Cerebellar nuclear complex (tissue), 1 donor: ENCODE results near the gene KRTAP10-4.
"Not testable (repeated sequence)": the region's sequence is repeated elsewhere in the genome, so short reads cannot be mapped to it uniquely, and the experiment has no call there.

ENCODE experiments used
- DNase-seq, 2 experiments: peaks; one replicate each; lab custom pipeline; 2025; lab: John Stamatoyannopoulos, UW

KRTAP10-4 gene

DNA sequence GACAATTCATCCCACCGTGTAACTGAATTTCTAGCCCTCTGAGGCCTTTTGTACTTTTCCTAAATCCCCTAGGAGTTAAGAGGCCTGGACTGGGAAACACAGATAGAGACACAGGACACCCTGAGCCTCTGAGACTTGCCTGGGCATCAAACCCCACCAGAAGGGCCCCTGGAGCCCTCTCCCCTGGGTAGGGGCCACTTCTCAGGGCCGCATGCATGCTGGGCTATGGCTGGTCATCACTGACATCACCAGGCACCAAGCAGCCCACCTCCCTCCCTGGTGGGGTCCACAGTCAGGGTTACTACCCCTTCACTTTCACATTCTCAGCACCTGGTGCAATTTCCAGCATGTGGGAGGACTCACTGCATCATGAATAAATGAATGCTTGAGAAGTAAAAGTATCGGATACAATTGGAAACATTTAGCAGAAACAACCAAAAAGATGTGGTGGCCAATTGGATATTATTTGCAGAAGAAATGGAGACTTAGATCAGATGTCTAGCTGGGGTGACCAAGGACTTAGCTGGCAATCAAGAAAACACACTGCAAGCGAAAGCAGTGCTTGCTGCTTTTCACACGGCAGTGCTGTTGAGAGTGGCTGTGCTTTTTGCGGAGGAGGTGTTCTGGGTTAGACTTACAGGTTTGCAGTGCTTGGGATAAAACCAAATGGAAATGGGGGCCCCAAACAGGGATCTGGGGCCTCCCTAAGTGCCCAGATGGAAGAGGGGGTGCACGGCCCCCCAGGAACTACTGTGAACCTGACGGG, 25.9 kb downstream of the KRTAP10-4 start:
- no peak for DNase-seq

DNA sequence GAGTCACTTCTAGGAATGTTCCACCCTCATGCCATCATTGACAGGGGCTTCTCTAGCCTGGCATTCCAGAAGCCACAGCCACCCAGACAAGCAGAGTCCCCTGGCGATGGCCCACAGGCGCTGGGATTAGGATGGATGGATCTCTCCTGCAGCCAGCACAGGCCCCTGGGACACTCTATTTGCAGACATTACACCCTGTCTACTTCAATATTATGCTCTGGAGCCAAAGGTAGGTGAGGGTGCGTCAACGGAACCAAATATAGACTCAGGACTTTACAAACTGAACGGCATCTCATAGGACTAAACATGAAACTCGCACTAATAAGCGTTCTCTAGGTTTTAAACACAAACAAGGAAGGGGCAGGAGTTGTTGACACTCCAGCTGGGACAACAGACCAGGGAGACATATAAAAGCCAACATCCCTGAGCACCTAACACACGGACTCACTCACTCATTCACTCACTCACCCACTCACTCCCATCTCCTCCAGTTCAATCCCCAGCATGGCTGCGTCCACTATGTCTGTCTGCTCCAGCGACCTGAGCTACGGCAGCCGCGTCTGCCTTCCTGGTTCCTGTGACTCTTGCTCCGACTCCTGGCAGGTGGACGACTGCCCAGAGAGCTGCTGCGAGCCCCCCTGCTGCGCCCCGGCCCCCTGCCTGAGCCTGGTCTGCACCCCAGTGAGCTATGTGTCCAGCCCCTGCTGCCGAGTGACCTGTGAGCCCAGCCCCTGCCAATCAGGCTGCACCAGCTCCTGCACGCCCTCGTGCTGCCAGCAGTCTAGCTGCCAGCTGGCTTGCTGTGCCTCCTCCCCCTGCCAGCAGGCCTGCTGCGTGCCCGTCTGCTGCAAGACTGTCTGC, 26.8 kb downstream of the KRTAP10-4 start, which contains the start of gene KRTAP10-7:
Gene KRTAP10-7 (plus strand): TSS at position 480 of the 861 bp plus-strand sequence. CDS start 25 bp downstream, at position 505.
- not testable (repeated sequence) for DNase-seq

DNA sequence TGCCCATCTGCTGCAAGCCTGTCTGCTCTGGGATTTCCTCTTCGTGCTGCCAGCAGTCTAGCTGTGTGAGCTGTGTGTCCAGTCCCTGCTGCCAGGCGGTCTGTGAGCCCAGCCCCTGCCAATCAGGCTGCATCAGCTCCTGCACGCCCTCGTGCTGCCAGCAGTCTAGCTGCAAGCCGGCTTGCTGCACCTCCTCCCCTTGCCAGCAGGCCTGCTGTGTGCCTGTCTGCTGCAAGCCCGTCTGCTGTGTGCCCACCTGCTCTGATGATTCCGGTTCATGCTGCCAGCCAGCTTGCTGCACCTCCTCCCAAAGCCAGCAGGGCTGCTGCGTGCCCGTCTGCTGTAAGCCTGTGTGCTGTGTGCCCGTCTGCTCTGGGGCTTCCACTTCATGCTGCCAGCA, 27.6 kb downstream of the KRTAP10-4 start:
- DNase-seq = not testable (repeated sequence)

DNA sequence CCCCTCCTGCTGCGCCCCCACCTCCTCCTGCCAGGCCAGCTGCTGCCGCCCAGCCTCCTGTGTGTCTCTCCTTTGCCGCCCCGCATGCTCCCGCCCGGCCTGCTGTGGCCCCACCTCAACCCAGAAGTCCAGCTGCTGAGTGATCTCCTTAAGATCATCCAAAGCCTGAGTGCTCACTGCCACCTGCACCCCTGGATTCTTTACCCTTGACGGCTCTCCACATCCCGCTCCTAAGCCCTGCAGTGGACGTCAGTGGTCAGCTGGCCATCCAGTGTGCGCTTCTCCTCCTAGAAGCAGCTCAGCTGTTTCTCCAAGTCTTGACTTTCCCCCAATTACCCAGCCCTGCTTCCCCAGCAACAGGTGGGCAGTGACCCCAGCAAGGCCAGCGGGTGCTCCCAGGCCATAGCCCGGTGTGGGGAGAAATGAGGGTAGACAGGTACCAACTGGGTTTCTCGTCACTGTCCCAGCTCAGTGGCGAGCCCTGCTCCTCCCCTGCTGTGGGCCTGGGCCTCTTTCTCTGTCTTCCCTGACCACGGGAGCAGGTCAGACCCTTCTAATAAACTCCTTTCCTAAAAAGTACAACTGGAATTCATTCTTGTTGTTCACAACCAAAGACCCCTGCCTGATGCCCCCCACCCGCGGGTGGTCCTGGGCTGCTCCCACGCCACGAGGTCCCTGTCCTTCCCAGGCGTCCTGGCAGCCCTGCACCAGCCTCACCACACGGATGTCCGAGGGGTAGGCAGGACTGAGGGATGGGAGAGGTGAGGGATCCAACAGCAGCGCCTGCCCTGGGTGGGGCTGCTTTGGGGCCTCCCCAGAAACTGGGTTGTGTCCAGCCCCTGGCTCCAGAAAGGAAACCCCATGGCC, 28.3 kb downstream of the KRTAP10-4 start:
- no peak for DNase-seq

DNA sequence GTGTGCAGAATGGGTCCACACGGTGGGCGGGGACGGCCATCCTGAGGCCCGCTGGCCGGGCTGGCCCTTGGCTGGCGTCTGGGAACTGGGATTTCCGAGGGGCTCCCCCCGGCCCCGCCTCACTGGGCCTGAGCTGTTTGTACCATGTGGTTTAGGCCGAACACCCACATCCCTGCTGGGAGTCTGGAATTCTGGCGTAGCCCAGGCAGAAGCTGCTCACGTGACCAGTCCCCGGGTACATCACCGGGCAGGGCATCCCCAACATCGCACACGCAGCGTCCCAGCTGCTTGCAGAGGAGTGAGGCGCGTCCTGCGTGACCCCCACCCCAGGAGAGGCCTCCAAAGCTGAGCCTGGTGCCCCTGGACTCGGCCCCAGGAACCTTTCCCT, 28.9 kb downstream of the KRTAP10-4 start:
- DNase-seq = no peak

DNA sequence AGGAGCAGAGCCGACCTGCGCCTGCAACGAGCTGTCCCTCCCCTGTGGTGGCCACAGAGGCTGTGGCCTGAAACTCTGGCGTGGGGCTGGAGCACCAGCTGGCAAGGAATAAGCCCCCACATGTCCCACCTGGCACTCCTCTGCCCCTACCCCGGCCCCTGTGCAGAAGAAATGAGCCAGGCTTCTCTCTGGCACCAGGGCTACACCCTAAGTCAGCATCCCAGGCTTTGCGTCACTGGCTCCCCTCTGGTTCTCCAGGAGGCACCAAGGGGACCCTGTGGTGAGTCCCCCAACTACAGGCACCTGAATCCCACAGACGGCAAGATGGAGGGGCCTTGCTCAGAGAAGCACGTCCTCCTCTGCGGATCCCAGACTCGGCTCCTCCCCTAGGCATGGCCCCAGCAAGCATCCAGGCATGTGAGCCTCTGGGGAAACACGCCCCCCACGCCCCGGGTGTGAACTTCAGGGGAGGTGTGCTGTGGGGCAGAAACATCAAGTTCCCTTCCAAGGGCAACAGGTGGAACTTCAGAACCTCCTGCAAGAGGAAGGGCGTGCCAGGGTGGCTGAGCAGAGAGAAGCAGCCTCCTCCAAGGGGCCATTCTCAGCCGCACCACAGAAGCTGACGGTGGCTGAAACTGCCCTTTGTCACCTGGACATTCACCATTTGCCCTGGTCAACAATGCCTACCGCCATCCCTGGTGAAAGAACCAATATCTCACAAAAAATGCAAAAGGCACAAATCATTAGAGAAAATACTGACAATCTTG, 29.8 kb downstream of the KRTAP10-4 start:
- DNase-seq = no peak

DNA sequence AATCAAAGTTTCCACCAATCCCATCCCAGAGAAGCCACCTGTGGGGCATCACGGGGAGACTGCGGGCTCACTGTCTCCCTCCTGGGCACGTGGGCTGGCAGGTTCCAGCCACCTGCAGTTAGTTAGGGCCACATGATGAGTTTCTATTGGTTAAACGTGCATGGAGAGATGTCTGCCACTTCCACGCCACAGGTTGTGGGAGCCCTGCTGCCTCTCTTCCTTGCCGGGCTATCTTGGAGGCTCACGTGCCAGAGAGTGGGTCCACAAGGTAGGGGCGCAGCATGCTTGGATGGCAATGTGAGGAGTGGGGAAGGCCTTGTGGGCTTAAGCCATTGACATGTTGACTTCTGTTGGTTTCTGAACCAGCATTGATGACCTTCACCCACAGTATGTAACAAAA, 30.4 kb downstream of the KRTAP10-4 start:
- DNase-seq = no peak

DNA sequence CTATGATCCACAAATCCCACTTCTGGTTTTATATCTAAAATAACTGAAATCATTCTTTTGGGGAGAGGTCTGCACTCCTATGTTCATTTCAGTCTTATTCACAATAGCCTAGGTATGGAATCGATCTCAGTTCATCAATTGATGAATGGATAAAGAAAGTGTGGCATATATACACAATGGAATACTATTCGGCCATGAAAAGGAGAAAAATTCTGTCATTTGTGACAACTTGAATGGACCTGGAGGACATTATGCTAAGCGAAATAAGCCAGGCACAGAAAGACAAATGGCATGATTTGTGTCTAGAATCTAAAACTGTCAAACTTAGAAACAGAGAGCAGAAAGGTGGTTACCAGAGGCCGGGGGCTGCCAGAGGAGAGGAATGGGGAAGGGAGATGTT, 33.0 kb downstream of the KRTAP10-4 start:
- DNase-seq = no peak

DNA sequence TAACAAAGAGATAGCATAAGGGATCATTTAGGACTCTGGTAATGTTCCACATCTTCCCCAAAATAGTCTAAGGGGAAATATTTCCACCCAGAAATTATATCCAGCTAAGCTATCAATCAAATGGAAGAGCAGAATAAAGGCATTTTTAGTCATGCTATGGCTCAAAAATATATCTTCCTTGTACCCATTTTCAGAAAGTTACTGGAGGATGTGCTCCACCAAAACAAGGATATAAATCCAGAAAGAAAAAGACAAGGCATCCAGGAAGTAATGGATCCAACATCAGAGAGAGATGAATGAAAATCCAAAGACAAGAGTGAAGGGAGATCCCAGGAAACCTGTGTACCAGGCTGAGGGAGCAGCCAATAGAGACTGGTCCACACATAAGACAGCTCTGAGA, 35.7 kb downstream of the KRTAP10-4 start:
- no peak for DNase-seq

DNA sequence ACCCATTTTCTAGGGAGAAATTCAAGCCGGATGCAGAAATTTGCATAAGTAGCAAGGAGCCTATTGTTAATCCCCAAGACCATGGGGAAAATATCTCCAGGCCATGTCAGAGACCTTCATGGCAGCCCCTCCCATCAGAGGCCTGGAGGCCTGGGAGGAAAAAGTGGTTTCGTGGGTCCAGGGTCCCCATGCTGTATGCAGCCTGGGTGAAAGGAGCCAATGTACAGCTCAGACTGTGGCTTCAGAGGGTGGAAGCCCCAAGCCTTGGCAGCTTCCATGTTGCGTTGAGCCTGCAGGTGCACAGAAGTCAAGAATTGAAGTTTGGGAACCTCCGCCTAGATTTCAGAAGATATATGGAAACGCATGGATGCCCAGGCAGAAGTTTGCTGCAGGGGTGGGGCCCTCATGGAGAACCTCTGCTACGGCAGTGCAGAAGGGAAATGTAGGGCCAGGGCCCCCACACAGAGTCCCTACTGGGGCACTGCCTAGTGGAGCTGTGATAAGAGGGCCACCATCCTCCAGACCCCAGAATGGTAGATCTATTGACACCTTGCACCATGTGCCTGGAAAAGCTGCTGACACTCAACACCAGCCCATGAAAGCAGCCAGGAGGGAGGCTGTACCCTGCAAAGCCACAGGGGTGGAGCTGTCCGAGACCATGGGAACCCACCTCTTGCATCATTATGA, 36.8 kb downstream of the KRTAP10-4 start:
- not testable (repeated sequence) for DNase-seq

DNA sequence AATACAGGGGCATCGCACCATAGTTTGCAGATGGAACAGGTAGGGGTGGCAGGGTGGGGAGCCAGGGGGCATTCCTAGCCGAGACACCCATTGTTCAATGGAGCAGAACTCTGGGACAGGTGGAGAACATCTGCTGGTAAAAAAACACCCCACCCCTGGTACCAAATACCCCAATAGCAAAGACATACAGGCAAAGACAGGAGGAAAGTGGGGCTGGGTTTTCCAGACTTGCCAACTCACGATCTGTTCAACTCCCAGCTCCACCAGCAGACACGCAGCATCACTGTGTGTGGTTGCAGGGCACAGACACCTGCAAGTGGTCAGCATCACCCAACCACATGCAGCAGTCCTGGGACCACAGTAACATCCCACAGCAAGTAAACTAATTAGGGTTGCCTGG, 38.0 kb downstream of the KRTAP10-4 start:
- DNase-seq = no peak

DNA sequence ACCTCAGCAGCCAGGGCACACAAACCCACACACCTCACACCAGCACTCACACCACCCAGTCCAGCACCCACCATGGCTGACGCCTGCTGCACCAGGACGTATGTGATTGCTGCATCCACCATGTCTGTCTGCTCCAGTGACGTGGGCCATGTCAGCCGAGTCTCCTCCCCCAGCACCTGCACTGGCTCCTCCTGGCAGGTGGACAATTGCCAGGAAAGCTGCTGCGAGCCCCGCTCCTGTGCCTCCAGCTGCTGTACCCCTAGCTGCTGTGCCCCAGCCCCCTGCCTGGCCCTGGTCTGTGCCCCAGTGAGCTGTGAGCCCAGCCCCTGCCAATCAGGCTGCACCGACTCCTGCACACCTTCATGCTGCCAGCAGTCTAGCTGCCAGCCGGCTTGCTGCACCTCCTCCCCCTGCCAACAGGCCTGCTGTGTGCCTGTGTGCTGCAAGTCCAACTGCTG, 38.5 kb downstream of the KRTAP10-4 start, which contains the start of gene KRTAP10-8:
Gene KRTAP10-8 (plus strand): TSS at position 51 of the 458 bp plus-strand sequence. CDS start 22 bp downstream, at position 73.
- no peak for DNase-seq

DNA sequence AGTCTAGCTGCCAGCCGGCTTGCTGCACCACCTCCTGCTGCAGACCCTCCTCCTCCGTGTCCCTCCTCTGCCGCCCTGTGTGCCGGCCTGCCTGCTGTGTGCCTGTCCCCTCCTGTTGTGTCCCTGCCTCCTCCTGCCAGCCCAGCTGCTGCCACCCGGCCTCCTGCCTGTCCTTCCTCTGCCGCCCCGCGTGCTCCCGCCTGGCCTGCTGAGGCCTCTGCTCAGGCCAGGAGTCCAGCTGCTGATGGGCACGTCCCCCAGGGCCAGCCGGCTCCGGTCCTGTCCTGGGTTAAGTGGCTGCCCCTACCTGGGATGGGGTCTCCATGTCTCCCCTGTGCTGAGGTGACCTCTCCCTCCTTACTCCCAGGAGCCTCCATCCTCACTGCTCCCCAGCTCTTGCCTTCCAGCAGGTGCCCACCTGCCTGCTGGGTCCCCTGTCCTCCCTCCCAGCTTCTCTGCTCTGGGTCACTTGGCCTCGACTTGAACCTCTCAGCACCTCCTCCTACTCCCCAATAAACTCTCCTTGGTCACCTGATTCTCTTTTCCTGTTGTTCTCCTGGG, 39.2 kb downstream of the KRTAP10-4 start:
- DNase-seq = no peak

DNA sequence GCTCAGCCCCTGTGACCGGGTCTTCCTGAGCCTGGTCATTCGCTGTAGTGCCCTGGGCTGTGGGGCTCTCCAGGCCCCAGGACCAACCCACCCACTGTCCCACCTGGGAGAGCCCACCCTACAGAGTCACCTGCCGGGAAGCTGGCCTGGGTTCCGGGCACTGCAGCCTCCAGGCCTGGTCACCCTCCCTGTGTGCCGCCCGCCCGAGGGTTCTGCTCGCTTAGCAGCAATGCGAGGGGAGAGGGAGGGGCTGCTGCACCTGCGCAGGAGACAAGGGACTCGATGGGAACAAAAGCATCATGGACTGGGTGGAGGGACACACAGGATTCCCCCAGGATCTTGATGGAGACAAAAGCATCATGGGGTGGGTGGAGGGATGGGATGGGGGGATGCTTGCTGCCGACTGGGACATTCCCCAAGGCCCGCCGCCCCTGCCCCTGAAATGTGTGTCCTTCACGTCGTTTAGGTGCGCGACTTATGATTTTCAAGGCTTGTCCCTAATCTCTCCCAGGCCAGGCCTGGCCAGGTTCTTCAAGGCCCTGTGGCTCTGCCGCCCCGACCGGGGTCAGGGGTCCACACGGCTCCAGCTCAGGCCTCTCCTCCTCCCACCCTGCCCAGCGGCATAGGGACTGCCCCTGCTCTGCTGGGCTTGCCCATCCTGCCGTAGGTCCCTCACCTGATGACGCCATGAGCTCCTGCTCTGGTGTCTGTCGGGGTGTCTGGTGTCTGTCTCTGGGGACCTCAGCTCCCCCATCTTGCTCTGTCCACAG, 40.0 kb downstream of the KRTAP10-4 start:
- DNase-seq = no peak

DNA sequence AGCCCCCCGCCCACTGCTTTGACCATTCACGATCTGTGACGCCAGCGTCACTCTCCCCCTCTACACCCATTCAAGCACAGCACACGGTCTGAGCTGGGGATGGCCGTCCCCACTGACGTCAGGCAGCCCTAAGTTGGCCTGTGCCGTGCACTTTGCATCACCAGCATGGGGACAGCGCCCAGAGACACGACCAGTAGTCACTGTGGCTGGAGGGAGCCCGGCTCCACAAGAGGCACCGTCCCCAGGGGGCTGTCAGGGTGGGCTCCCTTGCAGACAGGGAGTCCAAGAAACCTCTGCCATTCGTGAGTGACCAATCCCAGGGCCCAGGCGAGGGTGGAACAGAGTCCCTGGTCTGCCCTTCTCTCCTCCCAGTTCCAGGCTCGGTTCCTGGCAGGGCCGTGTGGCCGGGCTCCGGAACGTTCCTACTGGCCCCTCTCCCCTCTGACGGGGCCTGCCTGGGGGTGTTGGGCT, 40.7 kb downstream of the KRTAP10-4 start:
- no peak for DNase-seq

DNA sequence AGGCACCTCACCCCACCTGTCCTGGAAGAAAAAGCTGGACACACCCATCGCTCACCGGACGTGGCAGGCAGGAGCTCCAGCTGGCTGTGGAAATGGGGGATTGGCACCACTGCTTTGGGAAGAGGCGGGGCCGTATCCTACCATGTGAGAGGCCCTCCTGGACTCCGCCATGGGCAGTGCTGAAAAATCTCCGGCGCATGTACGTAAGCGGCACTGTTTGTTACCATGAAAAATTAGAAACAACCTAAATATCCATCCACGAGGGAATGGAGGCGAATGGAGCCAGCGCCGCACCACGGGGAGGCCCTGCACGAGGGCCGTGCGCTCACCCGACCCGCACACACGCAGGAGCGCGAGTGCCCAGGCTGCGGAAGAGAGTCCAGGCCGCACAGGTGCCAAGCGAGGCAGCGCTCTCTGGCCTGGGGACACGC, 41.4 kb downstream of the KRTAP10-4 start:
- DNase-seq = no peak

DNA sequence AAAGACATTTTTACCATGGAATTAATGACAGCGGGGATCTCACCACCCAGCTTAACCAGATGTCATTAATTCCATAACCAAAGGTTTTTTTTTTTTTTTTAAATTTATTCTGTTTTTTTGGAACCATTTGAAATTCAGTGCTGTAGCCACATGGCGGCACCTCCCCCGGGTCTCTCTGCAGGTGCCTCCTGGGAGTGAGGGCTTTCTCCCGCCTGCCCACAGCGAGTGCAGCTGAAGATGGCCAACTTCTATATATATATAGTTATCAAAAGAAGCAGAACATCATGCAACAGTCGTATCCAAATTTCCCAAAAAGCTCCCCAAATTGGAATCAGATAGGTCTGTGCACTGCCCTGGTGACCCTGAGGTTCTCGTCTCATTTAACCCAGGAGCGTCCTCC, 41.9 kb downstream of the KRTAP10-4 start:
- no peak for DNase-seq

DNA sequence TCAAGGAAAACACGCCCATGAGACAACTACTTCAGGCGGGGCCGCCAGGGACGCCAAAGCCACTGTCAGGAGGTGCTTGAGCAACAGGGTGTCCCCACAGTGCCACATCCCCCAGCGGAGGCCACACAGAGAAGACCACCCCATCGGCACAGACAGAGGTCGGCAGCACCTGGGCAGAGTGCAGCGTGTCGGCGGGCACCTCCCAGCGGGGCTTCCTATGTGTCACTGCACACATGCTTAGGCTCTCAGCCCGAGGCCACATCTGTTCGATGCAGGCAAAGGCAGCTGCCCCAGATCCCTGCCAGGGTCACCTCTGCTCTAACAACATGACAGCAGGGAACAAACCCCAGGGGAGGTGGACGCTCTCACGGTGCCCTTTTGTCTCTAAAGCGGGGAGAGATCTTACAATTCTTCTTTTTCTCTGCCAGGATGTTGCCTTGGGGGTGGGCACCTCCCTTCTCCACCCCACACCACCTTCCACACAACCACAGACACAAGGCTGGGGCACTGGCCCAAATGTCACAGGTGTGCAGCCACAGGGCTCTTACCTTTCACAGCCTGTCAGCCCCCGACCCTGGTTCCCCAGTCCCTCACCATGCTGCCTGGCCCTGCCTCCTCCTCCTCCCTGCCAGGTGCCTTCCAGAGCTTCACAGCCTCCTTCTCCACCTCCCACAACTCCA, 42.5 kb downstream of the KRTAP10-4 start:
- no peak for DNase-seq

DNA sequence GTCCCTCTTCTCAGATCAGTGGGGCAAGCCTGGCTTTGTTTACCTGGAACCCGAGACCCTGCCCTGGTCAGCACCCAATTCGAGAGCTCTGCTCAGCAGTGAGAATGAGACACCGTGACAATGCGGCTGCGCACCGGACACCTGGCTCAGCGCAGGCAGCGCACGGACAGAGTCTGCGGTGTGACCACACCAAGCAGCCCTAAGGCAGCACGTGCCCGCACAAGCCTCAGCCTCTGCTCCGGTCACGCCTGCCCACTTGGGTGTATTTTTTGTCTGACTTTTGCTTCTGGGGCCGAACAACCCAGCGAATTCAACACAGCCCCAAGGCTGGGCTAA, 43.0 kb downstream of the KRTAP10-4 start:
- DNase-seq = no peak
